ENCODE measurements around the gene DLGAP1.
"Not testable (repeated sequence)": the region's sequence is repeated elsewhere in the genome, so short reads cannot be mapped to it uniquely, and the experiment has no call there.

Gene DLGAP1

DNA sequence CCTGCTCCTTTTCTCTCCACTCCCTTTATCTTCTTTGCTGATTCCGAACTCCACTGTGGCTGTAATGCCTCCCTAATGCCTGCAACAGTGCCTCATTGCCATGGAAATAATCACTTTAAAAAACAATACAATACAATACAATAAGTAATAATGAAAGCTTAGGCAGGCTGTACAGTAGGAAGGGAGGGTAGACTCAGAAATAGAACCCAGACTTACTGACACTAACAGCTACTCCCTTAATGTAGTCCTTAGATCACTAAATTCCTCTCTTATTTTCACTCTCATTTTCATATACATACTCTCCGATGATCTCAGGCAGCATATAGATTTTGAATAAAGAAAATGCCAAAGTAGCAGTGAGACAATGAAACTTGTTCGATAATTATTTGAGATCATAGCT lies 70.2 kb downstream of the DLGAP1 start:
- DNase-seq = no peak

- no peak for DNase-seq
These were observed 80.5 kb downstream of the DLGAP1 start for GRCh38 chr18:4374564-4374963.

- DNase-seq = no peak
These were observed 85.4 kb downstream of the DLGAP1 start for GRCh38 chr18:4369705-4370104.

DNA sequence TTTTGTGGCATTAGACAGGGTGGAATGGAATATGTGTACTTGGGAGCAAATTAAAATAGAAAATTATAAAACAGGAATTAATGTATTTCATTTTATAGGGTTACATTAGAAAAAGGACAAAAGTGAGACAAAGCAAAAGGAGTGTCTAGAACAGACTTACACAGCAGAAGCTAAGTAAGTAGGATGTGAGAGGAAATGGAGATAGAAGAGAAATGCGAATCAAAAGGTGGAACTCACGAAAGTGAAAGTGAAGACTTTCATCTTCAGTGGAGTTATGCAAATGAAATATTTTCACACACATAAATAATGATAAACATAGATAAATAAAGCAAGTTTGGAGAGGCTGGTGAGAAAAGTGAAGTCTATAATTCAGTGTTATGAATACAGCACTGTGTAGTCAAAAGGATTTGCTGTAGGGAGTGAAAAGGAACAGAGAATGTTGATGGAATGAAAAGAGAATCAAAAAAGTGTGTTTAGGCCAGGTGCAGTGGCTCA lies 94.8 kb downstream of the DLGAP1 start:
- DNase-seq = no peak

GRCh38 chr18:4358618-4359017 lies 96.5 kb downstream of the DLGAP1 start:
- DNase-seq = no peak

DNA sequence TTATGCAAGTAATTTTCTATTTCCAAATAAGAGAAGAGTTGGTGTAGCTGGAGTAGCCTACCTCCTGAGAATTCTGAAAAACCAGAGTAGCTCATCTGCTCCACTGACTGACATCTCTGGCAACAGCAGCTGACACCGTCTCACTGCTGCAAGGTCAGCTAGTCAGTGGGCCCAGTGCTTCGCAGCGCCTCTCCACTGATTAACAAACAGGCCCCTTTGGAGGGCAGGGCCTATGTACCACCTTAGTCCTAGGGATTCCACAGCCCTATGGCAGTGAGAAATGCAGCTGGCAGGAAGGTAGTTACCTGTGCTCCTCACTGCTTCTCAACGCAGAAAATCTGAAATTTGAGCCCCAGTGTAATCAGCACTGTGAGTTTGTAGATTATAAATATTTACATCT lies 97.5 kb downstream of the DLGAP1 start:
- DNase-seq = no peak

GRCh38 chr18:4356929-4357328 lies 98.2 kb downstream of the DLGAP1 start:
- DNase-seq = no peak

GRCh38 chr18:4353853-4354418 lies 101.2 kb downstream of the DLGAP1 start:
- DNase-seq = no peak

GRCh38 chr18:4352746-4353551 lies 102.2 kb downstream of the DLGAP1 start:
- no peak for DNase-seq

DNA sequence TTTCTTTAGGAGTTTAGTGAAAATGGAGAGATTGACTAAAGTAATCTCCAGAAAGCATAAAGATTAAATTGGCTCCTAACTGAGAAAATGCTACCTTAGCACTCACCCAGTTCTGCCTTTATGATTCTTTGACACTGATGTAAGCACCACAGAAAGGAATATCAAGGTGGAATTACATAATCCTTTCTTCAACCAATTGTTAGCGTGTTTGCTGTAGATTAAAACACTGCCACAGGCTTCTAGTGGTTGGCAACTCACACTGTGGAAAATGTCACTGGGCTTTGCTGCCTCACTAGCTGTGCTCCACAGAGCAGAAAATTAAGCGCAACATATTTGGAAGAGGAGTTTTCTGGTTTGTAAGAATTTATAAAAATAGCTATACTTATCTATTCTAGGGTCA lies 104.1 kb downstream of the DLGAP1 start:
- no peak for DNase-seq

GRCh38 chr18:4335386-4335785 lies 119.7 kb downstream of the DLGAP1 start:
- no peak for DNase-seq

- no peak for DNase-seq
These were observed 122.1 kb downstream of the DLGAP1 start for GRCh38 chr18:4333043-4333442.

DNA sequence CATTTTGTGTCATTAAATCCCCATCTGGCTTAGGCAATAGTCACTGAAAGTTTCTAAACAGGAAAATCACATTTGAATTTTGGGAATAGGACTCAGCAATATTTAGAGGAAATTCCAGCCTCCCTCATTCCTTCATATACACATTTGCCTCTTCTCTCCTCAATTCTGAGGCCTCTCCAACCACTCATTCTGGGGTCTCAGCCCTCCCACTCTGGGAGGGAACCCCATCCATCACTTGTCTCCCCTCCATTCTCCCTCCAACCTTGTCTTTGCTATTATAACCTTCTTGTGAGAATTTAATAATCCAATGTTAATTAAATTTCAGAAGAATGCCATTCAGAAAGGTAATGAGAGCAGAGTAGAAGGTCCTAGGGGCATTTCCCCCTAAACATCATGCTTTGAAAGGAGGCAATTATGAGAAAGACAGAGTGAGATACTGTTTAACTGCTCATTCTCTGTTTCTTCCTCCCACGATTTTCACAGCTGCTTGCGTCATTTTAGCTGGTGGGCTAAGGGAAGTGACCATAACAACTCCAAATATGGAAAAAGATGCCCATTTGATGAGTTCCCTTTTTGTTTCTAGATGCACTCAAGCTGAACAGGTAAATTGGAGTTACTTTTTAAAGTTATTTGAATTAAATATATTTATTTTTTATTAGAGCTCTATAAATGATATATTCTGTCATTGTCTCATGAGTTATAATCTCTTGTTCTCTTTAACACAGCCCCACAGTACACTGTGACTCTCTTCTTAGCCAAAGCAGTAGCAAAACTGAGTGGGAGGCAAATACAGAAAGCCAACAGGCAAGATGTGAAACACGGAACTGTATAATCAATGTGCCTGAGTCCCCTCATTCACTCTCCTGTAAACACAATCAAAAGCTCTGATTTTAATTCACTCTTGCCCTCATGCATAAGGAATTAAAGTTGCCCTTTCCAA lies 135.1 kb downstream of the DLGAP1 start:
- DNase-seq = no peak

GRCh38 chr18:4318311-4318710 lies 136.8 kb downstream of the DLGAP1 start:
- no peak for DNase-seq

- DNase-seq = not testable (repeated sequence)
These were observed 143.2 kb downstream of the DLGAP1 start for GRCh38 chr18:4311945-4312344.

DNA sequence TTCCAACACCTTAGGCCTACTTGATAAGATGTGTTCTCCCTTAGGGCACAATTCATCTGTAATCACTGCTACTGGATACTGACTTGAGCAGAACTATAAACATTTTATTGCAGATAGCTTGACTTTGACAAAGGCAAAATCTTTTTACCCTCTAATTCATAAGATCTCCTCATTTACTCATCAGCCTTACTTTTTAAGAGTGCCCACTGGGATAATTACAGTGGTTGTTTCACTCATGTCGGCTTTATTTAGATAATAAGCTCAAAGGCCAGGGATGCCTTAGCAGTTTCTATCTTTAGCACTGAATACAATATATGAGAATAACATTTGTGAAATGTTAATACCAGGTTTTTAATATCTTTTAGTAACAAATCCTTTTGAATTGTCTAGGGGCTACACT lies 144.0 kb downstream of the DLGAP1 start:
- DNase-seq = no peak

DNA sequence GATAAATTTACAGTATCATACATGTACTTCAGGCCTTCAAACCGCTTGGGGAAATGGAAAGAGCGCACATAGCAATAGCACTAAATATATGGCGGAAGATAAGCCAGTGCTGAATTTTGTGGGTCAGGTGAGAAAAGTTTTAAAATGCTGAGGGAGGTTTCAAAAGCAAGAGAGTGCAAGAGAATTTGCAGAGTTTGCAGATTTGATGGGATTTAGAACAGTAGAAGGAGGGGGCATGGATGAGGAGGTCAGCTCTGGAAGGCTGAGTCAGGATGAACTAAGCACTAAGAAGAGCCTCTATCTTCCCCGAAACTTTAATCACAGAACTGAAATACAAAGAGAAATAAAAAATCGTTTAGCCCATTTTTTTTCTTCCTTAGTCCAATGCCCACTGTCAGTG lies 145.9 kb downstream of the DLGAP1 start:
- no peak for DNase-seq

GRCh38 chr18:4308576-4308975 lies 146.5 kb downstream of the DLGAP1 start:
- DNase-seq = no peak

DNA sequence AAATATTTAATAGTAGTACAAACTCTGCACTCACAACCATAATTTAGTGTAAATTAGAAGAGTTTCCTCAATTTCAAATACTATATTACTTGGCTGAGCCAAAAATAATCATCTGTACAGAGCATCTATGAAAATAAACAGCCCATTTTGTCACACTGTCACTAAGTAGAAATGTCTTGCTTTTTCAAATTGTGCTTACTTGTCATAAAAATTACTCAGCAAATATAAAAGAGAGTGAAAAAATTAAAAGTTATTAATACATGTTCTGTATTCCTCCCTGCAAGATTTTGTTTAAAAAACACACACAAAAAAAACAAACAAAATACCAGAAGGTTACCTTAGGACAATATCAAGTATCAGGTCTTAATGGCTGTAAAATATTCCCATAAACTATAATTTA lies 155.7 kb downstream of the DLGAP1 start:
- DNase-seq = no peak

DNA sequence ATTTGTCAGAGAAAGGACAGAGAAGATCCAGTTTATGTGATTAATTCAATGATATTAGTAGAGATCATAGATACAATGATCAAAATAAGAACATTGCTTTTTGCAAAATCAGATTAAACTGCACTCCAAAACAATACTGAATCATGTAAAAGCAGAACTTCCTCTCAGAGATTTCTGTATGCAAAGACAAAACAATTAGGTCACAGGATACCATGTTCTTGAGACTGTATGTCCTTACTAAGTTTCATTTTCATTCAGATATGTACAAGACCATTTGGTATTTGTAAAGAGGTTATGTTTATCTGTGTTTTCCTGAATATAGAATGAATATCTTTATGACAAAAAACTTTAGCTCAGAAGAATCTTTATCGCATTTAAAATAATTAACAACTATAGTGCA lies 161.8 kb downstream of the DLGAP1 start:
- DNase-seq = no peak

GRCh38 chr18:4292696-4293095 lies 162.4 kb downstream of the DLGAP1 start:
- no peak for DNase-seq

GRCh38 chr18:4287340-4287739 lies 167.8 kb downstream of the DLGAP1 start:
- DNase-seq = not testable (repeated sequence)

DNA sequence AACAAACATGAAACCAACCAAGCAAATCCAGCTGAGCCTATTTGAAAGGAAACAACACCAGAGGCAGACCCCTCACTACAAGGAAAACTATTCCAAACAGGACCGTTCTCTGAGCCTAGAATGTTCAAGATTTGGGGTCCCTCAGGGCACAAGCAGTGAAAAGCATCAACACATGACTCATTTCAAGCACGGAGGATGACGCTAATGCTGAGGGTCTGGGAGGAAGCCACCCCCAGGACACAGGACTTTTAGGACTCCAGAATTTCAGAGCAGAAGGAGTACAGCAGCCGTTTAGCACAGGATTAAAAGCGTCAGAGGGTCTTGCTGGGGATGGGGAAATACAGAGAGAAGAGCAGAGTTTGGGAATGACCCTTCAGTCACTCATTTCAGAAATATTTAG lies 168.9 kb downstream of the DLGAP1 start:
- no peak for DNase-seq

DNA sequence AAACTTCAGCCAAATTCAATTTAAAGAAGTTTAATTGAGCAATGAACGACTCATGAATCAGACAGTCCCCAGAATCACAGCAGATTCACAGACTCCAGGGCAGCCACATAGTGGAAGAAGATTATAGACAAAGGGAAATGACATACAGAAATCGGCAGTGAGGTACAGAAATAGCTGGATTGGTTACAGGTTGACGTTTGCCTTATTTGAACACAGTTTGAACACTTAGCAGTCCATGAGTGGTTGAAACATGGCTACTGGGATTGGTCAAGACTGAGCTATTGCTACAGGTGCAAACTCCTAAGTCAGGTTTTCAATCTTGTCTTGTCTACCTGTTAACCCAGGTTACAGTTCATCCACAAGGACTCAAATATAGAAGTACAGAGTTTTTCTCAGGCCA lies 169.6 kb downstream of the DLGAP1 start:
- no peak for DNase-seq
